TTC549 (cell line): ENCODE measurements around the gene RABGGTB.
"Not testable (repeated sequence)": the region's sequence is repeated elsewhere in the genome, so short reads cannot be mapped to it uniquely, and the experiment has no call there.

Source experiments
- FAIRE-seq: peaks from 2 replicates; lab custom pipeline; 2012; peaks lifted over from hg19 to GRCh38; lab: Jason Lieb, UNC

Gene RABGGTB

GRCh38 chr1:75796376-75797272, 10.6 kb downstream of the RABGGTB start, which contains the start of gene MSH4:
Gene MSH4 (plus strand): TSS chr1:75796882. CDS start chr1:75796986, 104 bp downstream.
- no peak for FAIRE-seq

GRCh38 chr1:75797273-75797588, 11.2 kb downstream of the RABGGTB start:
- no peak for FAIRE-seq

- no peak for FAIRE-seq
Measured at GRCh38 chr1:75797606-75798216, 11.7 kb downstream of the RABGGTB start.

DNA sequence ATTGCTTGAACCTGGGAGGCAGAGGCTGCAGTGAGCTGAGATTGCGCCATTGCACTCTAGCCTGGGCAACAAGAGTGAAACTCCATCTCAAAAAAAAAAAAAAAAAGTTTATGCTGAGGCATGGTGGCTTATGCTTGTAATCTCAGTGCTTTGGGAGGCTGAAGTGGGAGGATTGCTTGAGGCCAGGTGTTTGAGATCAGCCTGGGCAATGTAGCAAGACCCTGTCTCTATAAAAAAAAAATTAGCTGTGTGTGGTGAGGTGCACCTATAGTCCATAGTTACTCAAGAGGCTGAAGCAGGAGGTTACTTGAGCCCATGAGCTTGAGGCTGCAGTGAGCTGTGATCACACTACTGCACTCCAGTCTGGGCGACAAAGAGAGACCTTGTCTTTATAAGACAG, 15.4 kb downstream of the RABGGTB start:
- not testable (repeated sequence) for FAIRE-seq

GRCh38 chr1:75808921-75809320, 22.9 kb downstream of the RABGGTB start:
- FAIRE-seq = no peak

- FAIRE-seq = not testable (repeated sequence)
Measured at GRCh38 chr1:75810113-75810512, 24.1 kb downstream of the RABGGTB start.

- FAIRE-seq = no peak
Measured at GRCh38 chr1:75811211-75811981, 25.3 kb downstream of the RABGGTB start.

DNA sequence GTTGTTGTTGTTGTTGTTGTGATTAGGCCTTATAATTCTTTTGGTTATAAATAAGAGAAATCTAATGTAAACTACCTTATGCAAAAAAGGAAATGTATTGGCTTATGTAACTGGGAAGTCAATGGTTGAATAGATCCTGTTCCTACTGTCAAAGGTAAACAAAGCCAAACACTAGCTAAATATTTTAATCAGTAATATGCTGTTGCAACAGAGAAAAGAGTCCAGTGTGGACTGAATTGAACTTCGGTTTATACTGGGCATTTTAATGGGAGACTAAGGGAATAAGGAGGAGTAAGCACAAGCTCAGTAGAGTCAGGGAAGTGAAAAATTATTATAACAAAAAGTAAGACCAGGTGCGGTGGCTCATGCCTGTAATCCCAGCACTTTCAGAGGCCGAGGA, 26.0 kb downstream of the RABGGTB start:
- FAIRE-seq = no peak

DNA sequence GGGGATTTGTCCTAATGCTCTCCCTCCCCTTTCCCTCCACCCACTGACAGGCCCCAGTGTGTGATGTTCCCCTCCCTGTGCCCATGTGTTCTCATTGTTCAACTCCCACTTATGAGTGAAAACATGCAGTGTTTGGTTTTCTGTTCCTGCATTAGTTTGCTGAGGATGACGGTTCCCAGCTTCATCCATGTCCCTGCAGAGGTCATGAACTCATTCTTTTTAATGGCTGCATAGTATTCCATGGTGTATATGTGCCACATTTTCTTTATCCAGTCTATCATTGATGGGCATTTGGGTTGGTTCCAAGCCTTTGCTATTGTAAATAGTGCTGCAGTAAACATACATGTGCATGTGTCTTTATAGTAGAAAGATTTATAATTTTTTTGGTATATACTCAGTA, 37.5 kb downstream of the RABGGTB start:
- FAIRE-seq = not testable (repeated sequence)

- no peak for FAIRE-seq
Measured at GRCh38 chr1:75836528-75837100, 50.6 kb downstream of the RABGGTB start.

DNA sequence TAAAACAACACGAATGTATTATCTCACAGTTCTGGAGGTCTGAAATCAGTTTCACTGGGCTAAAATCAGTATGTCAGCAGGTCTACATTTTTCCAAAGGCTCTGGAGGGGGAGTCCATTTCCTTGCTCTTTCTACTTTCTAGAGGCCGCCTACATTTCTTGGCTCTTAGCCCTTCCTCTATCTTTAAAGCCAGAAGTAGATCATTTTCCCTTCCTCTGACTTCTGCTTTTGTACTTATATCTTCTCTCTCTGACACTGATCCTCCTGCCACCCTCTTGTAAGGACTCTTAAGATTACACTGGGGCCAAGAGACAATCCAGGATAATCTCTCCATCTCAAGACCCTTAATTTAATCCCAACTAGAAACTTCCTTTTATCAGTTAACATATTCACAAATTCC, 52.0 kb downstream of the RABGGTB start:
- no peak for FAIRE-seq

- no peak for FAIRE-seq
Measured at GRCh38 chr1:75841421-75841820, 55.4 kb downstream of the RABGGTB start.
